Panc1 (cell line): ENCODE results near the gene TBC1D16. TPM values are rescaled to one million over a fixed set of nuclear protein-coding genes. Genes with fewer than 3 reads are reported as not detected.

Source experiments
- ATAC-seq: fragments of 200-7000 bp; cut with Tn5 transposase; 2 replicates; pipeline ENCODE4 v1.9.1; 2020; ENCODE audit warnings: mild to moderate bottlenecking, moderate library complexity
- BruUV-seq: library from RNA; stranded (reverse); fragments of 400-500 nt; replicated peaks from 2 replicates; lab custom pipeline; 2021; lab: Mats Ljungman, UMichigan
- CTCF ChIA-PET: fragments of 300-600 bp; sonication (Branson Sonifier 250); formaldehyde crosslinking; loops from one replicate; lab custom pipeline; 2022; ENCODE audit warnings: antibody characterized with exemption; lab: Charles Lee
- POLR2A ChIA-PET: fragments of 300-600 bp; sonication (Branson Sonifier 250); formaldehyde crosslinking; loops from one replicate; lab custom pipeline; 2022; ENCODE audit warnings: antibody characterized with exemption; lab: Charles Lee
- DNase-seq: peaks from one replicate; pipeline ENCODE4 v3.0.0-alpha.2; 2010; ENCODE audit warnings: low read depth, low spot score
- H3K27ac ChIP-seq: 2 replicates; pipeline ENCODE4 v1.5.1; 2011; ENCODE audit warnings: mild to moderate bottlenecking, low read length, inconsistent platforms
- H3K27me3 ChIP-seq: fragments of 200-500 bp; sonication (Bioruptor generic); 2 replicates; pipeline ENCODE4 v1.6.0; 2014; ENCODE audit warnings: low read length, inconsistent platforms; ENCODE audit not compliant: control insufficient read depth, insufficient read depth
- H3K36me3 ChIP-seq: fragments of 200-500 bp; sonication (Bioruptor generic); 2 replicates; pipeline ENCODE4 v1.5.1; 2014; ENCODE audit warnings: inconsistent platforms, mild to moderate bottlenecking, low read length, moderate library complexity; ENCODE audit not compliant: control insufficient read depth, insufficient read depth
- H3K4me1 ChIP-seq: 2 replicates; pipeline ENCODE4 v1.5.1; 2011; ENCODE audit warnings: inconsistent platforms, mild to moderate bottlenecking, low read length, moderate library complexity; ENCODE audit not compliant: control insufficient read depth, insufficient read depth
- H3K4me3 ChIP-seq, 2 experiments: 2 replicates each; pipeline ENCODE4 v1.5.1; 2011 to 2012; ENCODE audit warnings: low read depth in 2 of 2, low read length in 2 of 2, mild to moderate bottlenecking in 2 of 2, inconsistent platforms in 1 of 2, moderate library complexity in 1 of 2
- H3K9me3 ChIP-seq: fragments of 200-500 bp; sonication (Bioruptor generic); 2 replicates; pipeline ENCODE4 v1.5.1; 2014; ENCODE audit warnings: low read depth, mild to moderate bottlenecking, inconsistent platforms, low read length, moderate library complexity; ENCODE audit not compliant: control insufficient read depth, insufficient read depth
- CTCF ChIP-seq: fragments of 450-650 bp; IDR thresholded peaks from 2 replicates; pipeline ENCODE4 v1.5.1; 2017; ENCODE audit warnings: mild to moderate bottlenecking
- POLR2AphosphoS5 ChIP-seq: IDR thresholded peaks from 2 replicates; pipeline ENCODE4 v1.6.1; 2012; ENCODE audit warnings: mild to moderate bottlenecking, low read depth, low read length, moderate library complexity
- REST ChIP-seq, 2 experiments: IDR thresholded peaks; 2 replicates each; pipeline ENCODE4 v1.6.1; 2011 to 2012; ENCODE audit warnings: low read depth in 2 of 2, control low read depth in 1 of 2, low read length in 1 of 2, mild to moderate bottlenecking in 1 of 2, moderate library complexity in 1 of 2; ENCODE audit not compliant: insufficient read depth in 1 of 2
- SIN3A ChIP-seq: IDR thresholded peaks from 2 replicates; pipeline ENCODE4 v1.6.1; 2012; ENCODE audit warnings: low read depth, mild to moderate bottlenecking, low read length, moderate library complexity, borderline replicate concordance; ENCODE audit not compliant: insufficient read depth
- TCF7L2 ChIP-seq: IDR thresholded peaks from 2 replicates; pipeline ENCODE4 v1.6.1; 2011; ENCODE audit warnings: mild to moderate bottlenecking, low read depth, low read length, inconsistent platforms
- in situ Hi-C: cut with HindIII; loops from 2 replicates; pipeline ENCODE4 v1.10.0; 2016; ENCODE audit warnings: low sequenced_read_pairs, low pct_unique_long_range_greater_than_20kb
- intact Hi-C: fragments of 100-400 bp; cut with micrococcal nuclease; formaldehyde crosslinking; loops from one replicate; pipeline ENCODE4 v1.10.0; 2022; ENCODE audit not compliant: unreplicated experiment
- total RNA-seq: library from RNA; stranded (reverse); gene quantifications from one replicate; pipeline ENCODE4 v1.2.1, GENCODE V29; 2021; ENCODE audit not compliant: unreplicated experiment

TBC1D16 gene
- total RNA-seq, 1 experiment from 2014 or later = 41.6 TPM

GRCh38 chr17:79919164-79919585, 116.5 kb downstream of the TBC1D16 start:
- in situ Hi-C loops = no loop called here
- no peaks in the 10 kb centered on the region for H3K27me3 ChIP-seq
- DNase-seq = no peak
- ATAC-seq = peak; percentile 81
- H3K27ac ChIP-seq = no peak overlapping the region
- no TSS peak for BruUV-seq
- intact Hi-C loops = loop anchor here (10.0 kb wide), 1 partner anchor 74 kb away; no protein-coding TSS in a partner anchor
- no peaks in the 10 kb centered on the region for H3K9me3 ChIP-seq
- no peaks in the 10 kb centered on the region for H3K36me3 ChIP-seq
- ChIA-PET CTCF (interaction anchor here (0.6 kb wide), 2 partner anchors 41 to 143 kb away, joined by 3 to 5 read pairs; no protein-coding TSS in a partner anchor), POLR2A (interaction anchor here (0.6 kb wide), 2 partner anchors 143 to 153 kb away, joined by 5 to 7 read pairs; no protein-coding TSS in a partner anchor)
- peaks cover 26% of the 10 kb centered on the region for H3K4me1 ChIP-seq
- TF ChIP-seq SIN3A (no peak), REST (IDR thresholded peaks at IDR 0.05; ENCODE audit: insufficient read depth in 1 of 2, low read depth in 2 of 2, low read length in 1 of 2) (no peak), CTCF (no peak), POLR2AphosphoS5 (no peak), TCF7L2 (no peak)
- H3K4me3 ChIP-seq = peak overlapping the region in 1 of 2 experiments; percentile 17; a peak in 1 of 4 replicates

GRCh38 chr17:79918581-79919163, 117.0 kb downstream of the TBC1D16 start:
- in situ Hi-C loops = no loop called here
- H3K9me3 ChIP-seq = no peaks in the 10 kb centered on the region
- CTCF ChIA-PET = no interaction called here

More at GRCh38 chr17:79918581-79919163, 117.0 kb downstream of the TBC1D16 start:
- Histone ChIP-seq H3K36me3 (no peaks in the 10 kb centered on the region), H3K4me3 (no peak overlapping the region), H3K27me3 (no peaks in the 10 kb centered on the region), H3K27ac (no peak overlapping the region), H3K4me1 (peaks cover 26% of the 10 kb centered on the region)
- no peak for DNase-seq
- TF ChIP-seq REST (IDR thresholded peaks at IDR 0.05; ENCODE audit: insufficient read depth in 1 of 2, low read depth in 2 of 2, low read length in 1 of 2) (no peak), POLR2AphosphoS5 (no peak), TCF7L2 (no peak), SIN3A (no peak), CTCF (no peak)
- POLR2A ChIA-PET = no interaction called here
- ATAC-seq = no peak
- intact Hi-C loops = loop anchor here (10.0 kb wide), 1 partner anchor 74 kb away; no protein-coding TSS in a partner anchor
- BruUV-seq = no TSS peak
